H1 (cell line): ENCODE measurements around the gene GPS1. TPM values are rescaled to one million over a fixed set of nuclear protein-coding genes. Genes with fewer than 3 reads are reported as not detected.
A peak's percentile ranks its signal among the peaks of the same experiment; 100 is the strongest.

Experiments
- CTCF ChIA-PET: fragments of 300-600 bp; sonication (Branson Sonifier 250); formaldehyde crosslinking; loops from one replicate; lab custom pipeline; 2021; ENCODE audit not compliant: partially characterized antibody; lab: Charles Lee
- POLR2A ChIA-PET: fragments of 300-600 bp; sonication (Branson Sonifier 250); formaldehyde crosslinking; loops from one replicate; lab custom pipeline; 2021; ENCODE audit warnings: inconsistent platforms; ENCODE audit not compliant: partially characterized antibody; lab: Charles Lee
- DNase-seq, 2 experiments: peaks; one replicate each; pipeline versions ENCODE4 v3.0.0 to v3.0.0-alpha.2; 2010 to 2022; ENCODE audit warnings: low spot score in 2 of 2, low read depth in 1 of 2, mixed read lengths in 1 of 2
- FAIRE-seq: peaks from 2 replicates; lab custom pipeline; 2011; peaks lifted over from hg19 to GRCh38; lab: Jason Lieb, UNC
- H2AFZ ChIP-seq: 2 replicates; pipeline ENCODE4 v1.8.1; 2012; ENCODE audit warnings: low read length, inconsistent platforms
- H2AK5ac ChIP-seq: 2 replicates; pipeline ENCODE4 v1.6.1; 2013; ENCODE audit warnings: low read depth, low read length
- H2BK120ac ChIP-seq: replicated peaks from 2 replicates; pipeline ENCODE3; 2013; ENCODE audit warnings: low read depth, low read length, inconsistent platforms
- H2BK12ac ChIP-seq: 2 replicates; pipeline ENCODE4 v1.6.1; 2013; ENCODE audit warnings: low read depth, low read length
- H2BK15ac ChIP-seq: 2 replicates; pipeline ENCODE4 v1.6.1; 2013; ENCODE audit warnings: low read length
- H2BK20ac ChIP-seq: 2 replicates; pipeline ENCODE4 v1.6.1; 2013; ENCODE audit warnings: low read length
- H2BK5ac ChIP-seq: 2 replicates; pipeline ENCODE4 v1.6.1; 2013; ENCODE audit warnings: low read depth, low read length
- H3K14ac ChIP-seq: 2 replicates; pipeline ENCODE4 v1.6.1; 2013; ENCODE audit warnings: inconsistent platforms; ENCODE audit not compliant: insufficient read length
- H3K18ac ChIP-seq: 2 replicates; pipeline ENCODE4 v1.6.1; 2013; ENCODE audit warnings: low read length; ENCODE audit errors: extremely low read depth
- H3K23ac ChIP-seq: 2 replicates; pipeline ENCODE4 v1.6.1; 2013; ENCODE audit warnings: inconsistent platforms; ENCODE audit not compliant: insufficient read length
- H3K23me2 ChIP-seq: 2 replicates; pipeline ENCODE4 v1.6.1; 2013; ENCODE audit warnings: low read depth, low read length
- H3K27ac ChIP-seq: 2 replicates; pipeline ENCODE4 v1.6.1; 2011; ENCODE audit warnings: low read depth, low read length, inconsistent platforms
- H3K27me3 ChIP-seq, 4 experiments: replicated peaks in 1 of 4; 1 replicate in 1 of 4; 2 replicates in 3 of 4; pipeline versions ENCODE4 v1.6.1 to v1.8.1; 2011 to 2013; ENCODE audit warnings: low read length in 3 of 4, mild to moderate bottlenecking in 3 of 4, inconsistent platforms in 2 of 4, mixed read lengths in 2 of 4, moderate library complexity in 1 of 4; ENCODE audit not compliant: control insufficient read depth in 3 of 4, insufficient read depth in 3 of 4; ENCODE audit errors: extremely low read depth in 1 of 4
- H3K36me3 ChIP-seq, 4 experiments: 2 replicates each; pipeline versions ENCODE4 v1.6.1 to v1.8.1; 2011 to 2013; ENCODE audit warnings: mild to moderate bottlenecking in 4 of 4, low read length in 3 of 4, moderate library complexity in 2 of 4, control low read depth in 1 of 4, inconsistent platforms in 1 of 4; ENCODE audit not compliant: insufficient read depth in 4 of 4, control insufficient read depth in 2 of 4
- H3K4ac ChIP-seq: replicated peaks from 2 replicates; pipeline ENCODE3; 2013; ENCODE audit warnings: low read length, low read depth, mixed read lengths, inconsistent platforms; ENCODE audit not compliant: insufficient read length
- H3K4me1 ChIP-seq, 4 experiments: replicated peaks in 1 of 4; 1 replicate in 1 of 4; 2 replicates in 3 of 4; pipeline versions ENCODE4 v1.6.1 to v1.8.1; 2011 to 2013; ENCODE audit warnings: low read length in 3 of 4, inconsistent platforms in 2 of 4, mixed read lengths in 1 of 4; ENCODE audit not compliant: insufficient read depth in 4 of 4, control insufficient read depth in 3 of 4
- H3K4me2 ChIP-seq, 2 experiments: 2 replicates each; pipeline versions ENCODE4 v1.6.1 to v1.8.1; 2011 to 2013; ENCODE audit warnings: low read depth in 2 of 2, low read length in 2 of 2, control low read depth in 1 of 2, inconsistent platforms in 1 of 2, mild to moderate bottlenecking in 1 of 2; ENCODE audit not compliant: insufficient read depth in 1 of 2
- H3K4me3 ChIP-seq, 4 experiments: fragments of 200-600, 300-600 bp in 1 of 4; sonication (generic), shearing (Covaris generic), sonication (Bioruptor Twin) in 1 of 4; 2 replicates each; pipeline versions ENCODE4 v1.5.1 to v1.8.1; 2011 to 2016; ENCODE audit warnings: low read length in 4 of 4, low read depth in 3 of 4, control low read depth in 2 of 4, inconsistent platforms in 2 of 4, mild to moderate bottlenecking in 2 of 4, mixed read lengths in 1 of 4, moderate library complexity in 1 of 4; ENCODE audit not compliant: insufficient read depth in 2 of 4; ENCODE audit errors: extremely low read depth in 1 of 4
- H3K56ac ChIP-seq: replicated peaks from 2 replicates; pipeline ENCODE3; 2013; ENCODE audit warnings: low read depth, mild to moderate bottlenecking, mixed read lengths, low read length, inconsistent platforms; ENCODE audit not compliant: insufficient read length
- H3K79me1 ChIP-seq: 2 replicates; pipeline ENCODE4 v1.6.1; 2013; ENCODE audit warnings: low read depth, low read length, control low read depth
- H3K79me2 ChIP-seq, 2 experiments: 2 replicates each; pipeline versions ENCODE4 v1.6.1 to v1.8.1; 2012 to 2013; ENCODE audit warnings: low read length in 2 of 2, mild to moderate bottlenecking in 2 of 2, inconsistent platforms in 1 of 2; ENCODE audit not compliant: insufficient read depth in 2 of 2, control insufficient read depth in 1 of 2
- H3K9ac ChIP-seq, 4 experiments: replicated peaks in 1 of 4; 1 replicate in 1 of 4; 2 replicates in 3 of 4; pipeline versions ENCODE4 v1.6.1 to v1.8.1; 2011 to 2013; ENCODE audit warnings: low read depth in 3 of 4, low read length in 3 of 4, control low read depth in 2 of 4, mild to moderate bottlenecking in 2 of 4, moderate library complexity in 2 of 4, inconsistent platforms in 1 of 4; ENCODE audit errors: extremely low read depth in 1 of 4
- H3K9me3 ChIP-seq, 2 experiments: 2 replicates each; pipeline versions ENCODE4 v1.6.1 to v1.8.1; 2012 to 2013; ENCODE audit warnings: mild to moderate bottlenecking in 2 of 2, moderate library complexity in 2 of 2, control low read depth in 1 of 2, inconsistent platforms in 1 of 2, low read depth in 1 of 2, low read length in 1 of 2, mixed read lengths in 1 of 2; ENCODE audit not compliant: insufficient read depth in 2 of 2
- H4K20me1 ChIP-seq, 2 experiments: replicated peaks in 1 of 2; 2 replicates each; pipeline versions ENCODE3 to v1.8.1; 2011 to 2013; ENCODE audit warnings: inconsistent platforms in 2 of 2, low read length in 2 of 2, mild to moderate bottlenecking in 1 of 2; ENCODE audit not compliant: insufficient read depth in 2 of 2, control insufficient read depth in 1 of 2
- H4K5ac ChIP-seq: 2 replicates; pipeline ENCODE4 v1.6.1; 2013; ENCODE audit warnings: low read length, low read depth, mixed read lengths, inconsistent platforms; ENCODE audit not compliant: insufficient read length
- H4K8ac ChIP-seq: 2 replicates; pipeline ENCODE4 v1.8.0; 2013; ENCODE audit warnings: mild to moderate bottlenecking, moderate library complexity, low read length, inconsistent platforms; ENCODE audit not compliant: insufficient read depth; ENCODE audit errors: extremely low read depth
- H4K91ac ChIP-seq: replicated peaks from 2 replicates; pipeline ENCODE3; 2013; ENCODE audit warnings: low read length, mixed read lengths, inconsistent platforms; ENCODE audit not compliant: insufficient read length
- GTF2F1 ChIP-seq: IDR thresholded peaks from 2 replicates; pipeline ENCODE4 v1.6.1; 2012; ENCODE audit warnings: low read depth, low read length, improper control_type of control experiment, borderline replicate concordance
- HDAC2 ChIP-seq, 2 experiments: fragments of 300-600 bp in 1 of 2; sonication (generic) in 1 of 2; IDR thresholded peaks; 2 replicates each; pipeline ENCODE4 v1.6.1; 2011 to 2012; ENCODE audit warnings: low read depth in 2 of 2, low read length in 2 of 2, mild to moderate bottlenecking in 2 of 2, moderate library complexity in 2 of 2, borderline replicate concordance in 1 of 2, inconsistent platforms in 1 of 2
- SRF ChIP-seq: IDR thresholded peaks from 2 replicates; pipeline ENCODE4 v1.6.1; 2011; ENCODE audit warnings: mild to moderate bottlenecking, low read depth, low read length, moderate library complexity
- WGBS, 2 experiments: shearing (Covaris generic) in 1 of 2; methylation state at CpG; one replicate each; pipeline versions ENCODE4 v1.1.6 to v1.1.7; 2013 to 2015; ENCODE audit warnings: low lambda C conversion rate in 2 of 2, mixed read lengths in 2 of 2, inconsistent platforms in 1 of 2, low coverage in 1 of 2, missing lambda C conversion rate in 1 of 2; ENCODE audit not compliant: insufficient replicate concordance in 2 of 2, insufficient coverage in 1 of 2, insufficient read length in 1 of 2; ENCODE audit errors: extremely low coverage in 1 of 2, missing lambda C conversion rate in 1 of 2; 5-methylcytosine and 5-hydroxymethylcytosine counted together
- polyA plus RNA-seq, 7 experiments: library from polyadenylated mRNA; depleted of rRNA in 3 of 7; stranded (reverse) in 5 of 7; unstranded in 2 of 7; fragments of >200 nt in 5 of 7; fragments of 200-250 nt in 2 of 7; gene quantifications; 1 replicate in 5 of 7; 2 replicates in 1 of 7; 4 replicates in 1 of 7; pipeline versions ENCODE4 v1.2.1 to v1.2.3, GENCODE V29; 2011 to 2013; ENCODE audit warnings: missing spikeins in 2 of 7, mixed read lengths in 2 of 7
- total RNA-seq: library from RNA; stranded (reverse); fragmentation: NEBNext Ultra II Directional; extraction: Animal tissue kit (Norgen Biotek cat#: 25700); gene quantifications from 2 replicates; pipeline ENCODE4 v1.2.1, GENCODE V29; 2021

GPS1 gene
- total and polyA plus RNA-seq, 2 of the 8 experiments (the other 6 are each of a cell fraction or from before 2014, with no cell fraction given): 153 to 277 TPM

DNA sequence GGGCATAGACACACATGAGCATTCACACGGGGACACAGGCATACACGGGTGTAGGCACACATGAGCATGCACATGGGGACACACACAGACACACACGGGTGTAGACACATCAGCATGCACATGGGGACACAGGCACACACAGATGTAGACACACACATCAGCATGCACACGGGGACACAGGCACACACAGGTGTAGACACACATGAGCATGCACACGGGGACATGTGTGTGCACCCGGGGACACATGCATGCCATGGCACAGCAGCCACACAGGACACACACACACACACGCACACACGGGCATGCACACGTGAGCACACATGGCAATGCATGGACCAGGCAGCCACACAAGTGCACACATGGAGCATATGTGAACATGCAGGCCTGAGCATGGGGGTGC is 9.0 kb upstream of the GPS1 start:
- POLR2A ChIA-PET: interaction anchor here (0.9 to 1.5 kb wide), 12 partner anchors 9 to 173 kb away, joined by 3 to 10 read pairs (median 3); partner anchors contain the start of genes CENPX, GPS1, LRRC45 and RAC3
- no peak overlapping the region for H3K27ac ChIP-seq
- H2AFZ ChIP-seq: no peak overlapping the region
- peak overlapping the region; percentile 97 for H3K4ac ChIP-seq
- H4K20me1 ChIP-seq: peaks cover 0 to 6% of the 10 kb centered on the region in 2 experiments
- peak overlapping the region; percentile 55 for H2BK5ac ChIP-seq
- H4K5ac ChIP-seq: no peak overlapping the region
- peak overlapping the region; percentile 3 for H2BK15ac ChIP-seq
- H3K14ac ChIP-seq: no peak overlapping the region
- no peak overlapping the region for H3K4me3 ChIP-seq
- no peak overlapping the region for H3K23ac ChIP-seq
- DNase-seq (no peak), FAIRE-seq (no peak)
- H3K27me3 ChIP-seq: peaks cover 0 to 4% (median 0%) of the 10 kb centered on the region in 4 experiments; a peak in 1 of 7 replicates
- H3K9ac ChIP-seq: 0 out of 7 replicates have a peak overlapping the region, but pooled peaks of 1 of the 4 experiments have one; percentile 17
- H3K79me1 ChIP-seq: no peaks in the 10 kb centered on the region
- peaks cover 0 to 4% (median 0%) of the 10 kb centered on the region in 4 experiments; a peak in 2 of 8 replicates for H3K36me3 ChIP-seq
- no peak overlapping the region for H3K18ac ChIP-seq
- TF ChIP-seq GTF2F1 (no peak), SRF (no peak), HDAC2 (IDR thresholded peaks at IDR 0.05; ENCODE audit: borderline replicate concordance in 1 of 2, low read depth in 2 of 2, low read length in 2 of 2) (no peak)
- peak overlapping the region; percentile 84 for H2BK20ac ChIP-seq
- no peak overlapping the region for H3K56ac ChIP-seq
- peak overlapping the region; percentile 97; the same call in 1 of the 2 replicates for H2BK12ac ChIP-seq
- peaks cover 1 to 15% (median 7%) of the 10 kb centered on the region in 4 experiments; a peak in 5 of 7 replicates for H3K4me1 ChIP-seq
- H2AK5ac ChIP-seq: peak overlapping the region; percentile 93
- H4K91ac ChIP-seq: peak overlapping the region; percentile 96
- no peaks in the 10 kb centered on the region for H3K9me3 ChIP-seq
- 0 out of 2 replicates have a peak, but pooled peaks cover 3% of the 10 kb centered on the region for H3K23me2 ChIP-seq
- no peak overlapping the region for H3K4me2 ChIP-seq
- 93% methylated on average over 9 of the region's 9 CpGs; no CpG with 5 or more reads in 1 of the 2 experiments for WGBS, 2 experiments
- no peaks in the 10 kb centered on the region for H3K79me2 ChIP-seq
- CTCF ChIA-PET: interaction anchor here (1.0 to 2.7 kb wide), 3 partner anchors 13 to 23 kb away, joined by 3 to 28 read pairs (median 7); no protein-coding TSS in a partner anchor
- H4K8ac ChIP-seq: 0 out of 2 replicates have a peak overlapping the region, but pooled peaks have one; percentile 35
- no peak overlapping the region for H2BK120ac ChIP-seq
